Testis (tissue), 3 donors: ENCODE data around the gene UNC5B. TPM values are rescaled to one million over a fixed set of nuclear protein-coding genes. Genes with fewer than 3 reads are reported as not detected.

Experiments used
- DNase-seq: peaks from one replicate; pipeline ENCODE4 v3.0.0-alpha.2; 2019
- H3K27ac ChIP-seq, 2 donors: fragments of 200-600 bp; sonication (generic); one replicate each; pipeline ENCODE4 v1.5.1; 2019
- H3K27me3 ChIP-seq: fragments of 200-600 bp; sonication (generic); one replicate; pipeline ENCODE4 v1.5.1; 2019
- H3K36me3 ChIP-seq: fragments of 200-600 bp; sonication (generic); one replicate; pipeline ENCODE4 v1.5.1; 2017; ENCODE audit warnings: low read depth; ENCODE audit errors: missing control alignments
- H3K4me1 ChIP-seq: fragments of 200-600 bp; sonication (generic); one replicate; pipeline ENCODE4 v1.5.1; 2019
- H3K4me3 ChIP-seq, 2 donors: fragments of 200-600 bp; sonication (generic); one replicate each; pipeline ENCODE4 v1.5.1; 2017 to 2019
- H3K9me3 ChIP-seq: fragments of 200-600 bp; sonication (generic); one replicate; pipeline ENCODE4 v1.5.1; 2017
- CTCF ChIP-seq, 3 experiments: fragments of 450-650 bp in 2 of 3; fragments of 200-600 bp in 1 of 3; sonication (generic) in 1 of 3; IDR thresholded peaks; one replicate each; pipeline ENCODE4 v1.5.1; 2016 to 2019; ENCODE audit warnings: antibody characterized with exemption in 3 of 3, mild to moderate bottlenecking in 2 of 3, moderate library complexity in 1 of 3
- POLR2A ChIP-seq: fragments of 450-650 bp; IDR thresholded peaks from one replicate; pipeline ENCODE4 v1.6.1; 2017; ENCODE audit warnings: antibody characterized with exemption, mild to moderate bottlenecking, moderate library complexity
- WGBS, 2 donors: methylation state at CpG; one replicate each; pipeline ENCODE4 v1.1.5; 2018; 5-methylcytosine and 5-hydroxymethylcytosine counted together
- intact Hi-C: fragments of 100-400 bp; cut with DNase I; formaldehyde crosslinking; loops from one replicate; pipeline ENCODE4 v1.15.1; 2023; ENCODE audit warnings: low total_unique reads
- polyA plus RNA-seq: library from polyadenylated mRNA; stranded (reverse); fragments of 350-450 nt; fragmentation: Illumina TruSeq; extraction: RNeasy Lipid Tissue Mini Kit (QIAGEN cat#74804); gene quantifications from one replicate; pipeline ENCODE4 v1.2.3, GENCODE V29; 2014; ENCODE audit warnings: low read depth, low replicate concordance; ENCODE audit not compliant: insufficient read depth
- total RNA-seq, 2 donors: library from RNA; depleted of rRNA; stranded (reverse); fragments of >200 nt; gene quantifications; one replicate each; pipeline ENCODE4 v1.2.3, GENCODE V29; 2016

Gene UNC5B
- total and polyA plus RNA-seq, 3 donors from 2014 or later = 14.8 to 44.4 (median 24.4) TPM

- TF ChIP-seq CTCF (IDR thresholded peaks at IDR 0.05) = no peak
- no peak for TF ChIP-seq POLR2A
- Histone ChIP-seq H3K27me3 (no peaks in the 10 kb centered on the region), H3K4me3 (no peak overlapping the region), H3K9me3 (no peaks in the 10 kb centered on the region), H3K36me3 (no peaks in the 10 kb centered on the region), H3K4me1 (no peaks in the 10 kb centered on the region), H3K27ac (no peak overlapping the region)
- 93 to 95% methylated on average over 9 of the region's 9 CpGs for WGBS, 2 donors
- no peak for DNase-seq
- intact Hi-C loops = no loop called here
Observed at GRCh38 chr10:71344154-71344925, 132.0 kb downstream of the UNC5B start.

GRCh38 chr10:71344993-71345480 lies 132.7 kb downstream of the UNC5B start:
- Histone ChIP-seq H3K4me1 (no peaks in the 10 kb centered on the region), H3K9me3 (no peaks in the 10 kb centered on the region), H3K4me3 (no peak overlapping the region), H3K27ac (no peak overlapping the region), H3K36me3 (no peaks in the 10 kb centered on the region), H3K27me3 (no peaks in the 10 kb centered on the region)
- TF ChIP-seq CTCF (IDR thresholded peaks at IDR 0.05) = no peak
- no peak for TF ChIP-seq POLR2A
- intact Hi-C loops = no loop called here
- no peak for DNase-seq
- 77 to 86% methylated on average over 3 of the region's 3 CpGs for WGBS, 2 donors

GRCh38 chr10:71345694-71346093 lies 133.3 kb downstream of the UNC5B start:
- Histone ChIP-seq H3K4me3 (no peak overlapping the region), H3K9me3 (no peaks in the 10 kb centered on the region), H3K27ac (no peak overlapping the region), H3K27me3 (no peaks in the 10 kb centered on the region), H3K4me1 (no peaks in the 10 kb centered on the region), H3K36me3 (no peaks in the 10 kb centered on the region)
- no peak for TF ChIP-seq CTCF (IDR thresholded peaks at IDR 0.05)
- TF ChIP-seq POLR2A = no peak
- no peak for DNase-seq
- intact Hi-C loops = no loop called here
- WGBS, 2 donors = 79 to 82% methylated on average over 9 to 10 of the region's 10 CpGs

GRCh38 chr10:71346731-71347130 lies 134.4 kb downstream of the UNC5B start:
- Histone ChIP-seq H3K27ac (no peak overlapping the region), H3K27me3 (no peaks in the 10 kb centered on the region), H3K4me3 (no peak overlapping the region), H3K36me3 (no peaks in the 10 kb centered on the region), H3K4me1 (no peaks in the 10 kb centered on the region), H3K9me3 (no peaks in the 10 kb centered on the region)
- no peak for DNase-seq
- WGBS, 2 donors = 84 to 100% methylated on average over 2 to 3 of the region's 3 CpGs
- no peak for TF ChIP-seq POLR2A
- TF ChIP-seq CTCF (IDR thresholded peaks at IDR 0.05) = no peak
- intact Hi-C loops = no loop called here
